ENCODE results near the gene PSG7.
"Not testable (repeated sequence)": the region's sequence is repeated elsewhere in the genome, so short reads cannot be mapped to it uniquely, and the experiment has no call there.

Gene PSG7

DNA sequence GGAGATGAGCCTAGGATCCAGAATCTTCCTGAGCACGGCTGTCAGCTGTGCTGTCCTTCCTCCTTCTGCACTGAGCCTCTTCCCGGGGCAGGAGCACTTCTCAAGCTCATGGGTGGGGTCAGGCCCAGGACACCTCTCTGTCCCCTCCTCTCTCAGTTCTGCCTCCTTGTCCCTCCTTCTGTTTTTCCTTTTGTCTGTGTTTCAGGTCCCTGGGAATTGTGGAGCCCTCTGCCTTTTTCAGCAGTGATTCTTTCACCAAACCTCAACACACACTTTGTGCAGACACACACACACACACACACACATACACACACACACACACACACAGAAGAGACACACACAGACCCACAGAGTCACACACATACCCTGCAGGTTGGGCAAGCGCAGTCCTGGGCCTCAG, at the start of gene PSG7:
PSG7 (minus strand) TSS at position 101 of the 400 bp plus-strand sequence. CDS start 131 bp downstream, outside the sequence.
- not testable (repeated sequence) for DNase-seq (ENCODE audit: low spot score)

DNA sequence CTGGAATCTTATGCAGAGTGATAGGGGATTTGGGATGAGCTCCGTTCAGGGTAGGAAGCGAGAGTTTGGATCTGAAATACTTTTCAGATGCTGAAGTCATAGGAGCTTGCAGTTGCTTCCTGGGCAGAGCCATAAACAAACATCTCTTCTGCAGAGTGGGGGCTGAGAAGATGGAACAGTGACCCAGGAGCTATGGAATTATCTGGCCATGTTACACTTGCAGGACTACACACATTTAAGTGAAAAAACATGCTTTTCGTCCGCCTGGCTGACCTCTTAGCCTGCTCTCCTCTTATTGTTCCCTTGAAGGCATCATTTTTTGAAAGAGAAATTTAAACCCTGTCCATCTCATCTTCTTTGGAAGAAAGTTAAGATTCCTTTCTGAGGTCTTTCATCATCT, 48.6 kb upstream of the PSG7 start:
- DNase-seq (ENCODE audit: low spot score), result no peak

DNA sequence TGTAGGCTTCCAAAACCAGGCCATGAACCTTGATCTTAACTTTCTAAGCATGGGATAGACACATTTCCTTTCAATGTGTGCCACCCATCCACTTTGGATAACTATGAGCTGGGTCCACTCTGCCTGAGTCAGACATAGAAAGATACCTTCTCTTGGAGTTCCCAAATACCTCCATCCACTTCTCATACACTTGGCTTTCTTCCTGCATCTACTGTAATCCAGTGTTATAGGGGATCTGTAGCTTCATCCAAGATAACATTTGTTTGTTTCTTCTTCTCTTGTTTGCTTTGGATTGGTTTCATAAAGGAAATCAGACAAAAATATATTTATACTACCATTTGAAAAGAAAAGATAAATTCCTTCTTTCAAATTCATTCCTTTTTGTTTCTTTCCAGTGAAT, 45.1 kb upstream of the PSG7 start:
- DNase-seq (ENCODE audit: low spot score), result not testable (repeated sequence)

DNA sequence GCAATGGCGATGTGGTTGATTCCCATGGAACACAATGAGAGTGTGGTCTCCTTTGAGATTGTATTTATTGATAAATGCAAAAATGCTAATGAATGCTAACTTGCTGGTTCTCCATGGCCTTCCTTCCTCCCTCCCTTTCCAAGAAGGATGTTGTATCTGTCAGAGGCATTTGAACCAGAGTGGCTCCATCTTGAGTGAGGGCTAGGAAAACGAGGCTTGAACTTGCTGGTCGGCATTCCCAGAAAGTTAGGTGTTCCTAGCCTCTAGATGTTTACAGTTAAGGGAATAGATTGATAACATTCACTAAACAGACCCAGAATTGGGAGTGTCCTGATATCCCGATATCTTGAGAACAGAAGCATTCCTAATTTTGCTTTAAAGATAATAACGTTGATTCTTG, 34.4 kb upstream of the PSG7 start:
- not testable (repeated sequence) for DNase-seq (ENCODE audit: low spot score)

DNA sequence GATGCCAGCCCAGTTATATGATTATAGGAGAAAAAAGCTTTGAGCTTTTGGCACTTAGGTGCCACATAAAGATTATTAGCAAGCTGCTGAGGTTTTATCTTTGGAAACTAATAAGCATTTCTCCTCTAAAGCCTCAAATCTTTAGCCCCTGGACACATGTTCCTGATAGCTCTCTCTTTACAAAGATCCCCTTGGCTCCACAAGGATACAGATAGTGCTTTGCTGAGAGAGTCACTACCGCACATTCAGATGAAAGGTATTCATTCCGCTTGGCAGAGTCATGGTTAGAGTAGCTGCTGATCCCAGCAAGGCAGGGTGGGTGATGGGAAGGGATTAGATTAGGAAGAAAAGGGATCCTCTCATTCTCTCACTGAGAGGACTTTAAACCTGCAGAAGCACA, 28.2 kb upstream of the PSG7 start:
- DNase-seq (ENCODE audit: low spot score), result no peak

DNA sequence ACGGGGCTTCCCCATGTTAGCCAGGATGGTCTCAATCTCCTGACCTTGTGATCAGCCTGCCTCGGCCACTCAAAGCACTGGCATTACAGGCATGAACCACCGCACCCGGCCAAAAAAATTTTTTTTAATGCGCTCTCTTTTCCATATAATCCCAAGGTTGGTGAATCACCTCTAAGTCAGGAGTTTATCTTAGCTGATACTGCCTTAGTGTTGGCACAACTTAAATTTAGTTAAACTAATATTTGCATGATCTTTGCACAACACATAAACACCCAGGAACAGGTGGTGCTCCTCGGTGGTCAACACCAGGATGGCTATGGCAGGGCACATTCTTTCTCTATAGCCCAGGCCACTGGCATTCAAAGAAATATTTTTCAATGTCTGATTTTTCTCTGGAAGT, 24.1 kb upstream of the PSG7 start:
- DNase-seq (ENCODE audit: low spot score), result no peak

DNA sequence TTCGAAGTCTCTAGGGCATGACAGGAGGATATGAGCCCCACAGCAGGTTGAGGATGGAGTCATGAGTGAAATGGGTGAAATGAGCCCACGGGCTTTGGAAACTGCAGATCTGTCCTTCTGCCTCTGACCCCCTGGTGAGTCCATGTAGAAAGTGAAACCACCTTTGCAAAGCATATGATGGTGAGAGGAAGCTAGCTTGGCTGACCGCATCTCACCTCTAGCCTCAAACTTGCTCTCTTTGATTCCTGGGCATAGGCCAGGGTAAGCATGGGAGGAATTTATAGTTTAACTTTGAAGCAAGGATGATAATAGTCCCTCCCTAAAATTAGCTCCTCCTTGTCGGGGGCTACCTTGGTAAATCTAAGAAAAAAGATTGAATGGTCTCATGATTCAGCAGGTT, 15.1 kb upstream of the PSG7 start:
- DNase-seq (ENCODE audit: low spot score), result not testable (repeated sequence)

DNA sequence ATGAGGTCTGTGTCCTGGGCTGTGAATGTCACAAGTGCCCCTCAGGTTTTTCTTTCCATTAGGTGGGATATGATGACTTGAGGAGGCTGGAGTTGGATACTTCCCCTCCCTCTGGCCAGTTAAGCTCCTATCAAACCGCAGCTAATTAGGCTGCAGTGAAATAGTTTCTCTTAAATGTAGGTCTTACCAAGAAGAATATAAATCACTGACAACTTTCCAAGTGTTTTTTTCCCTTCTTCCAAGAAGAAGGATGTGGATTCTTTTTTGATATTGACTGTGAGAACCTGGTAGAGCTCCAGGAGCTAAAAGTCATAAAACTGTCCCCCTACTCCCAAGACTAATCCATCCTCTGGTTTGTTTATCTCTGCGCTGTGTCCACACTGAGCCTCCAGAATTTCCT, 14.5 kb upstream of the PSG7 start:
- DNase-seq (ENCODE audit: low spot score), result not testable (repeated sequence)

DNA sequence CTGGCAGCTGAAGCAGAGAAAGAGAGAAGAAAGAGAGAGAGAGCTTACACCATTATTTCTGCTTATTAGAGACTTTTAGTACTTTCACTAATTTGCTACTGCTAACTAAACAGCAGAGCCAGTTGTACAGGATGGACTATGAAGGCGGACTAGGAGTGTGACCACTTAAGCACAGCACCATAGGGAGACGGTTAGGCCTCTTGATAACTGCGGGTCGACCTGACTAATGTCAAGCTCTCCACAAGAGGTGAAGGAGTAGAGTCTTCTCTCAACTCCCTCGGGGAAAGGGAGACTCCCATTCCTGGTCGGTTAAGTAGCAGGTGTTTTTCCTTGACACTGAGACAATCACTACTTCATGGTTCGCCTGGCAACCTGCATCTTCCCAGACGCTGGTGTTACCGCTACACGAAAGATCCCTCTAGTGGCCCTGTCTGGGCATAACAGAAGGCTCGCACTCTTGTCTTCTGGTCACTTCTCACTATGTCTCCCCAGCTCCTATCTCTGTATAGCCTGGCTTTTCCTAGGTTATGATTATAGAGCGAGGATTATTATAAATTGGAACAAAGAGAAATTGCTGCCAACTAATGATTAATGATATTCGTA, 5.3 kb upstream of the PSG7 start:
- no peak for DNase-seq (ENCODE audit: low spot score)

DNA sequence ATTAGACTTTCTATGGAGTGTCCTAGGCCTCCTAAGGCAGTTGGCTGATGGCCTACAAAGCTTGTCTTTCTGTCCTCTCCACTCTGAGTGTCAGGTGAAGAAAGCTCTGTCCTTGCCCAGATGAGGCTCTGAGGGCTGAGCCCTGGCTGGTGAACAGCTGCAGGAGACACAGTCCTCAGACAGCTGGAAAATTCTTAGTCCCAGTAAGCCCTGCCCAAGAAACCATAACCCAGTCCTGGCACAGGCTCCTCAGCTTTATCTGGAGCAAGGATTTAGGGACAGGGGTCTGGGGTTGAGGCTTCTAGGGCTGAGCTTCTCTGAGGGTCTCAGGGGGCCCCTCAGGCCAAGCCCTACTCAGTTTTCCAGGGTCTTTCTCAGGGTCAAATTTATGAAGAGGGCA, 2.3 kb downstream of the PSG7 start:
- not testable (repeated sequence) for DNase-seq (ENCODE audit: low spot score)

DNA sequence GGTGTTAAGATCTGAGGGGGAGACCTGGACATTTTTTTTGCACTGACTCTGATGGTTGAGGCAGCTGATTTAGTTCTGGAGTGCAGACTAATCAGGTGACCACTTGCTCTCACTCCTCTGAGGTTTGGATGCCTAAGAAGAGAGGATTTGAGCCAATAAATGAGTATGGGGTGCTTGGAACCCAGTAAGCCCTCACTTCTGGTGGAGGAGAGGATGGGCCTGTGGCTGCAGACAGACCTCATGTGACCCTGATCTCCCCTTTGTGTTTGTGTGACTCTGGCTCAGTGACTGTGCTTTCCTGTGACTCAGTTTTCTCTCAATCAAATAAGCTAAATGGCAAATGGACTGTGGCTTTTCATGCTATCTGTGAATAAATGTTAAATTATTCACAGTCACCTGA, 2.8 kb downstream of the PSG7 start:
- DNase-seq (ENCODE audit: low spot score), result not testable (repeated sequence)

DNA sequence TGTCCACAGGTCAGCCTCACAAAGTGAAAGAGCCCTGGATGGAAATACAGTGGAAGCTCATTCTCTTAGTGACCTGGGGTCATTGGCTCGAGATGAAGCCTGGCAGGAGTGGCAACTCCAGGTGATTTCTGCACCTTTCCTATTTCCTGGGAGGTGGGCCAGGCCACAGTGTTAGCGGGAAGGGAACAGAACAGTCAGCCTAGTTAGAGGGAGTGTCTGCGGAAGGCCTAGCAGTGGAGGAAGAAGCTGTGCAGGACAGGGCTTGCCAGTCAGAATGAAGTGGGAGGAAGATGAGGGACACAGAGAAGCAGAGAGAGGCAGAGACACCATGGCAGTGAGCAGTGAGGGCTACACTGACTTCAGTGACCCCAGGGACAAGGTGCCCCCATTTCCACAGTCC, 3.6 kb downstream of the PSG7 start:
- not testable (repeated sequence) for DNase-seq (ENCODE audit: low spot score)

DNA sequence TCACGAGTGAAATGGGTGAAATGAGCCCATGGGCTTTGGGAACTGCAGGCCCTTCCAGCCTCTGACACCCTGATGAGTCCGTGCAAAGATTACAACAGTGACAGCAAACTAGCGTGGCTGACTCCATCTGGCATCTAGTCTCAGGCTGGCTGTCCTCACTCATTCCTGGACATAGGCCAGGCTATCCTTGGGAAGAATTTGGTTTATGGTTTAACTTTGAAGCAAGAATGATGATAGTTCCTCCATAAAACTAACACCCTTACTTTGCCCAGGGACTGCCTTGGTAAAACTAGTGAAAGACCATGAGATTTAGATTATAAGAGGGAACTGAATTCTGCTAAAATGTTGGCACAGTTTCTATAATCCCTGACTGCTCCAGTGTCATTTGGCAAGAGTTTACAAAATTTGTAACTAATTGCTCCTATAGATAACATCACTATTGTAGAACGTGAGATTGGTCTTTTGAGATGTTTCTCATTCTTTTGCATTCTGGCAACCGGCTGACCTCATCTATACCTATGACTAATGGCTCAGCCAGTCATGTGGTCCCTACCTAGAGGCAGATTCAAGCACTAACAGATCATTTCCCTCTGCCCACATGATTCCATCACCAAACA, 4.4 kb downstream of the PSG7 start:
- DNase-seq (ENCODE audit: low spot score), result not testable (repeated sequence)

DNA sequence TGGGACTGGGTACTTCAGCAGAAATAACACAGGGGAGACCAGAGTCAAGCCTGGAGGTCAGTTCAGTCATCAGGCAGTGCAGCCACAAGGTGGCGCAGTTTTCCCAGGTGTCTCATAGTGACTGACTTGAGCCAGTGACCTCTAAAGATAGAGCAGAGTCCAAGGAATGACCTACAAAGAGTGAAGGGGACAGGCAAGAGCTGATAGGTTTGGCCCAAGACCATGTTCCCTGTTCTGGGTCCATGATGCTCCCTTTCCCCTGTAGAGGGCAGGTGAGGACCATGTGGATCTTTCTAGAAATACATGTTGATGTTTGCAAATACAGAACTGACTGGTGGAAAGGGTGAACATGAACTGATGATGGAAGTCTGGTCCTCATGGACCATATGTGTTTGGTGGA, 6.8 kb downstream of the PSG7 start:
- not testable (repeated sequence) for DNase-seq (ENCODE audit: low spot score)

DNA sequence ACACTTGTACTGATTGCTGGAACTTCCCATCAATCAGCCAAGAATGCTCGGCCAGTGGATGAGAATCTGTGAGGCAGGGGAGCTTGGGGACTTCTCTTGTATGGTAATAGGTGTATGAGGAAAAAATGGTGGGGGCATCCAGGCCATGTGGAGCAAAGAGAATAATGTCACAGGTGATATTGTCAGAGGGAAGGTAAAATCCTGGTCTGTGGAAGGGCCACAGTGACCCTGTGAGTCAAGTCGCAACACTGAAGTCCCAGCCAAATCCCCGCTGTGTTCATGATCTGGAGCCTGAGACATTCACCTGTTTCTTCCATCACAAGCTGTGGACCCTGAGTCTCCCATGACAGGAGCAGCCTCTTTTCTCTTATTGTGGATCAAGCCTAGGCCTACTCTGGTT, 8.1 kb downstream of the PSG7 start:
- DNase-seq (ENCODE audit: low spot score), result no peak

DNA sequence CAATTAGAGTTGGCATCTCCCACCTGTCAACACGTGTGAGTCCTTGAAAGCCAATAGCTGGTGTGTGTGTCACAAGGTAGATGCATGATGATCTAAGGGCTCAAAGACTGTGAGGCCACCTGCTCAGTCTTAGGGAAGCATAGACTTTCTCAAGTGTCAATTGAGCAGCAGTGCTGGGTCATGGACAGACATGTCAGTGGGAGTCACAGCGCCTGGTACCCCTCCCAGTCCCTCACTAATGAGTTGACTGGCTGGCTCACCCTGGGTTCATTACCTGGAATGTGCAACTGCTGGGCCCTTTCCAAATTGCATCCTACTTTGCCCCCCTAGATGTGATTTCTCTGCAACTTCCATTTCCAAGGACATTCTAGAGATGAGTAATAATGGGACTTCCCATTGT, 10.2 kb downstream of the PSG7 start:
- DNase-seq (ENCODE audit: low spot score), result no peak

DNA sequence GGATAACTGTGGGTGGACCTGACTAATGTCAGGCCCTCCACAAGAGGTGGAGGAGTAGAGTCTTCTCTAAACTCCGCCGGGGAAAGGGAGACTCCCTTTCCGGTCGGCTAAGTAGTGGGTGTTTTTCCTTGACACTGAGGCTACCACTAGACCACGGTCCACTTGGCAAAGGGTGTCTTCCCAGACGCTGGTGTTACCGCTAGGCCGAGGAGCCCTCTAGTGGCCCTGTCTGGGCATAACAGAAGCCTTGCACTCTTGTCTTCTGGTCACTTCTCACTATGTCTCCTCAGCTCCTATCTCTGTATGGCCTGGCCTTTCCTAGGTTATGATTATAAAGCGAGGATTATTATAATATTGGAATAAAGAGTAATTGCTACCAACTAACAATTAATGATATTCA, 13.9 kb downstream of the PSG7 start:
- peak; percentile 7 for DNase-seq (ENCODE audit: low spot score)

DNA sequence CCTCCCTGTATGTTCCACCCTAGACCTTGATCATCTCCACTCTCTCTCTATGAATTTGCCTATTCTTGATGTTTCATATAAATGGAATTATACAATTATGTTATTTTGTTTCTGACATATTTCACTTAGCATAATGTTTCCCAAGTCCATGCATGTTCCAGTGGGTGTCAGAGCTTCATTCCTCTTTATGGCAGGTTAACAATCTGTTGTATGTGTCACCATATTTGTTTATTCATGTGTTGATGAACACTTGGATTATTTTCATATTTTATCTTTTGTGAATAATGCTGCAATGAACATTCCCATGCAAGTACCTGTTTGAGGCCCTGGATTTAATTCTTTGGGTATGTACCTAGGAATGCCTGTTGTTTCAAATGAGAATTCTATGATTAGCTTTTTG, 16.0 kb downstream of the PSG7 start:
- not testable (repeated sequence) for DNase-seq (ENCODE audit: low spot score)

DNA sequence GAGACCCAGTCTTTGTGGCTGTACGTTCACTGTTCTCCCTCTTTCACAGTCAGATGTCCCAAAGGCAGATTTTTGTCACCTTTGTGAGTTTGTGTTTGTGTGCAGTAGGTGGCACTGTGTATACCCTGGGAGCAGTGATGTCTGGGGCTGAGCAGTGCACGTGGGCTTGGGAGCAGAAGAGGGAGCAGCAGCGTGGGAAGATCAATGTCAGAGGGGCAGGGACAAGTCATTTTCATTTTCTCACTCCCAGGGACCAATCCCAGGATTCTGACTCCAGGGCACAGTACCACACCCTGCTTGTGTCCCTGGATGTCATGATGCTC, 17.3 kb downstream of the PSG7 start:
- DNase-seq (ENCODE audit: low spot score), result no peak

DNA sequence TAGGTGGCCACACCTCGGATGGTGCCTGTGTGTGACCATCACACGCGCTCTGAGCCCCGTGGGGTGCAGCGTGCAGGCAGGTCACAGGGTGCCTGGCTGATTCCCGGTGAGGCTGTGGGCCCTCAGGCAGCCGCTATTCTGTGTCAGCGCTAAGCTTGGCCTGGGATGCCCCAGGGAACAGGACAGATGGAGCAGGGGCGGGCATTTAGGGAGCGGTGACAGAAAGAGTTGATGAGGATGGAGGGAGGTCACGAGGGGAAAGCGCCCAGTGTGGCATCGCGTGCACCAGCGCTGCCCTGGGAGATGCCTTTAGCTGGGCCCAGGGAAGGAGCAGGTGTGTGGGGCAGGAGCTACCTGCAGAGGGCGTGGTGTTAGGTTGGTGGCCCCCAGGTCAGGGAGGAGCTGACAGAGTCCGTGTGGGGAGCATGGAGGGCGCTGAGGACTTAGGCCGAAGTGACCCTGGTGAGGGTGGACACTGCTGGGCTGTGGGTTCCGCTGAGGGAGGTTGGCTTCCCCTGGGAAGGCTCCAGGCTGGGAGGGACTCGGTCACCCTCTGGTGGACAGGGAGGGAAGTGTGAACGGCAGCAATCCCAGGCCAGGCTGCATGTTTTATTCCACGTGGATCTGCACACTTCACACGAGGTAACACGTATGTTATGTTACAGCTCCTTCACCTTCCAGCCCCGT, 17.8 kb downstream of the PSG7 start:
- DNase-seq (ENCODE audit: low spot score), result not testable (repeated sequence)

DNA sequence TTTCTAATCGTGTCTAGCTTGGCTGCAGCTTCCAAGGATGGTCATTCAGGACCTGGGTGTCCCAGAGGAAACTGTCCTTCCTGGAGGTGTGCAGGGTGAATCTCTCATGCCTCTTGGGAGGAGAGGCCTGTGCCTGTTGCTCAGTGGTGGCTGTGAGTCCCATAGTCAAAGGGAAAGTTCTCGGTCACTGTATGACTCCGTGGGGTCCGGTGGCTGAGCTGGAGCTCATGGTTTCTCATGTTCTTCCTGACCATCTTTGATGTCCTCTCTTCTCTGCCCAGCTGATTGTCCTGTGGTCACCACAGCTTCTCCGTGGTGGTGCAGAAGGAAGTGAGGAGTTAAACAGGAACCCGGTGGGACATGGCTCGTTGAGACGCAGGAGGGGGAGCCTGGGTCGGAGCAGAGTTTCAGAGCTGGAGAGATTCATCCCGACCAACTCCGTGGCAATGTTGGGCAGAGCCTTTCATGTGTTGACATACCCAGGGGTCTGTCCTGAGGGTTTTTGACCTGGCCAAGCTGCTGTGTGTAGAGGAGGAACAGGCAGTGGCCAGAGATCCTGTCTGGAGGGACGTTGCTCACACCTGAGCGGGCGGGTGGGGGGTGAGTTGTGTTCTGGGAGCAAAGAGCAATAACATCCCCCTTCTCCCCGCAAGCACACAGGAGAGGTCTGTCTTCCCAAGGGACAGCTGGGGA, 18.5 kb downstream of the PSG7 start:
- DNase-seq (ENCODE audit: low spot score), result not testable (repeated sequence)

DNA sequence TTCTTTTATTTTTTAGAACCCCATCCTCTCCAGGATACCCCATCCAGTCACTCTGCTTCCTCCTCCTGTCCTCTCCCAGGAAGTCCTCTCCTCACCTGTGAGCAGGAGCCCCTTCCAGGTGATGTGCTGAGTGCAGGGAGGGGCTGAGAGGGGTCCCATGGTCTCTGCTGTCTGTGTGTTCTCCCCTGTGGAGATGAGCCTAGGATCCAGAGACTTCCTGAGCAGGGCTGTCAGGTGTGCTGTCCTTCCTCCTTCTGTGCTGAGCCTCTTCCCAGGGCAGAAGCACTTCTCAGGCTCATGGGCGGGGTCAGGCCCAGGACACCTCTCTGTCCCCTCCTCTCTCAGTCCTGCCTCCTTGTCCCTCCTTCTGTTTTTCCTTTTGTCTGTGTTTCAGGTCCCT, 19.4 kb downstream of the PSG7 start, which contains the start of gene PSG6:
PSG6 (minus strand) TSS at position 261 of the 400 bp plus-strand sequence; CDS start at position 159, 102 bp downstream.
- DNase-seq (ENCODE audit: low spot score), result not testable (repeated sequence)

DNA sequence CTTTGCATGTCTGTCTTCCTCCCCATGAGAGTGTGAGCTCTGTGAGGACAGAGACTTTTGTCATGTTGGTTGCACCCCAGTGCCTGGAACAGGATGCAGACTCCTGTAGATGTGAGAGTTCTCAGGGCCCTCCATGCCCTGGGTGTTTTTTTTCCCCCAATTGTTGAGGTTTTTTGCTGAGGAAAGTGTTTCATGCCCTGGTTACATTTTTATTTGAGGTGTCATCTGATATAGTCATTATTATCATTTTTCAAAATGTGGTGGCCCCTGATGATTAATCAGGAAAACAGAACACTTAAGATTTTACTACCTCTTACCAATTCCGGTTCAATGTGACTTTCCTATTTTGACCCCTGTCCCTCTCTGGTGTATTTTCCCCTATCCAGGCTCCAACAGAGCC, 20.1 kb downstream of the PSG7 start:
- not testable (repeated sequence) for DNase-seq (ENCODE audit: low spot score)

Data from putamen (tissue), 1 donor.